Panc1 (cell line): ENCODE results near the gene L3MBTL2. TPM values are rescaled to one million over a fixed set of nuclear protein-coding genes. Genes with fewer than 3 reads are reported as not detected.

Experiments used
- ATAC-seq: fragments of 200-7000 bp; cut with Tn5 transposase; 2 replicates; pipeline ENCODE4 v1.9.1; 2020; ENCODE audit warnings: mild to moderate bottlenecking, moderate library complexity
- BruUV-seq: library from RNA; stranded (reverse); fragments of 400-500 nt; replicated peaks from 2 replicates; lab custom pipeline; 2021; lab: Mats Ljungman, UMichigan
- CTCF ChIA-PET: fragments of 300-600 bp; sonication (Branson Sonifier 250); formaldehyde crosslinking; loops from one replicate; lab custom pipeline; 2022; ENCODE audit warnings: antibody characterized with exemption; lab: Charles Lee
- POLR2A ChIA-PET: fragments of 300-600 bp; sonication (Branson Sonifier 250); formaldehyde crosslinking; loops from one replicate; lab custom pipeline; 2022; ENCODE audit warnings: antibody characterized with exemption; lab: Charles Lee
- DNase-seq: peaks from one replicate; pipeline ENCODE4 v3.0.0-alpha.2; 2010; ENCODE audit warnings: low read depth, low spot score
- H3K27ac ChIP-seq: 2 replicates; pipeline ENCODE4 v1.5.1; 2011; ENCODE audit warnings: mild to moderate bottlenecking, low read length, inconsistent platforms
- H3K27me3 ChIP-seq: fragments of 200-500 bp; sonication (Bioruptor generic); 2 replicates; pipeline ENCODE4 v1.6.0; 2014; ENCODE audit warnings: low read length, inconsistent platforms; ENCODE audit not compliant: control insufficient read depth, insufficient read depth
- H3K36me3 ChIP-seq: fragments of 200-500 bp; sonication (Bioruptor generic); 2 replicates; pipeline ENCODE4 v1.5.1; 2014; ENCODE audit warnings: inconsistent platforms, mild to moderate bottlenecking, low read length, moderate library complexity; ENCODE audit not compliant: control insufficient read depth, insufficient read depth
- H3K4me1 ChIP-seq: 2 replicates; pipeline ENCODE4 v1.5.1; 2011; ENCODE audit warnings: inconsistent platforms, mild to moderate bottlenecking, low read length, moderate library complexity; ENCODE audit not compliant: control insufficient read depth, insufficient read depth
- H3K4me3 ChIP-seq, 2 experiments: 2 replicates each; pipeline ENCODE4 v1.5.1; 2011 to 2012; ENCODE audit warnings: low read depth in 2 of 2, low read length in 2 of 2, mild to moderate bottlenecking in 2 of 2, inconsistent platforms in 1 of 2, moderate library complexity in 1 of 2
- H3K9me3 ChIP-seq: fragments of 200-500 bp; sonication (Bioruptor generic); 2 replicates; pipeline ENCODE4 v1.5.1; 2014; ENCODE audit warnings: low read depth, mild to moderate bottlenecking, inconsistent platforms, low read length, moderate library complexity; ENCODE audit not compliant: control insufficient read depth, insufficient read depth
- POLR2AphosphoS5 ChIP-seq: IDR thresholded peaks from 2 replicates; pipeline ENCODE4 v1.6.1; 2012; ENCODE audit warnings: mild to moderate bottlenecking, low read depth, low read length, moderate library complexity
- SIN3A ChIP-seq: IDR thresholded peaks from 2 replicates; pipeline ENCODE4 v1.6.1; 2012; ENCODE audit warnings: low read depth, mild to moderate bottlenecking, low read length, moderate library complexity, borderline replicate concordance; ENCODE audit not compliant: insufficient read depth
- TCF7L2 ChIP-seq: IDR thresholded peaks from 2 replicates; pipeline ENCODE4 v1.6.1; 2011; ENCODE audit warnings: mild to moderate bottlenecking, low read depth, low read length, inconsistent platforms
- in situ Hi-C: cut with HindIII; loops from 2 replicates; pipeline ENCODE4 v1.10.0; 2016; ENCODE audit warnings: low sequenced_read_pairs, low pct_unique_long_range_greater_than_20kb
- intact Hi-C: fragments of 100-400 bp; cut with micrococcal nuclease; formaldehyde crosslinking; loops from one replicate; pipeline ENCODE4 v1.10.0; 2022; ENCODE audit not compliant: unreplicated experiment
- total RNA-seq: library from RNA; stranded (reverse); gene quantifications from one replicate; pipeline ENCODE4 v1.2.1, GENCODE V29; 2021; ENCODE audit not compliant: unreplicated experiment
- TF ChIP-seq, protein P1 (sequence below): fragments of 450-650 bp; IDR thresholded peaks from 2 replicates; pipeline ENCODE4 v1.5.1; 2017; ENCODE audit warnings: mild to moderate bottlenecking
- TF ChIP-seq, protein P2 (sequence below), 2 experiments: IDR thresholded peaks; 2 replicates each; pipeline ENCODE4 v1.6.1; 2011 to 2012; ENCODE audit warnings: low read depth in 2 of 2, control low read depth in 1 of 2, low read length in 1 of 2, mild to moderate bottlenecking in 1 of 2, moderate library complexity in 1 of 2; ENCODE audit not compliant: insufficient read depth in 1 of 2

The L3MBTL2 gene
- total RNA-seq, 1 experiment from 2014 or later = 26.6 TPM

DNA sequence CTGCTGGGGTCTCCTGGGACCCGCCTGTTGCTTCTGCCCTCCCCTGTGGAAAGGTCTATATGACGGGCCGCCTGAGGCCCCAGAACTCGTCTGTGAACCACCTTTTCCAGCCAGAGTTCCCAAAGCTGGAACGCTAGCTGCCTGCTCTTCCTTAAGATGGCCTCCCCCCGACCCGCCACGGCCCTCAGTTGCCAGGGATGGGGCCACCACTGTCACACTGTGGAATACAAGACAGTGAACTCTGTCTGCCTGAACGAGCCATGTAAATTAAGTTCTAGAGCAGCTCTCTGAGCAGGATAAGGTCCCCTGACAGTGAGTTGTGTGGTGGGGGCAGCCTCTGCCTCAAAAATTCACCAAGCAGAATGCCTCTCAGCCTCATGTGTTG is 25.3 kb downstream of the L3MBTL2 start:
- Histone ChIP-seq H3K36me3 (no peaks in the 10 kb centered on the region), H3K9me3 (no peaks in the 10 kb centered on the region), H3K27me3 (no peaks in the 10 kb centered on the region), H3K4me1 (no peaks in the 10 kb centered on the region; the same call in 1 of the 2 replicates), H3K27ac (no peak overlapping the region), H3K4me3 (no peak overlapping the region)
- intact Hi-C loops (no loop called here), in situ Hi-C loops (no loop called here)
- CTCF ChIA-PET = no interaction called here
- no TSS peak for BruUV-seq
- POLR2A ChIA-PET = interaction anchor here (0.6 kb wide), 1 partner anchor 11 kb away, joined by 3 read pairs; no protein-coding TSS in a partner anchor
- TF ChIP-seq, protein P1, sequence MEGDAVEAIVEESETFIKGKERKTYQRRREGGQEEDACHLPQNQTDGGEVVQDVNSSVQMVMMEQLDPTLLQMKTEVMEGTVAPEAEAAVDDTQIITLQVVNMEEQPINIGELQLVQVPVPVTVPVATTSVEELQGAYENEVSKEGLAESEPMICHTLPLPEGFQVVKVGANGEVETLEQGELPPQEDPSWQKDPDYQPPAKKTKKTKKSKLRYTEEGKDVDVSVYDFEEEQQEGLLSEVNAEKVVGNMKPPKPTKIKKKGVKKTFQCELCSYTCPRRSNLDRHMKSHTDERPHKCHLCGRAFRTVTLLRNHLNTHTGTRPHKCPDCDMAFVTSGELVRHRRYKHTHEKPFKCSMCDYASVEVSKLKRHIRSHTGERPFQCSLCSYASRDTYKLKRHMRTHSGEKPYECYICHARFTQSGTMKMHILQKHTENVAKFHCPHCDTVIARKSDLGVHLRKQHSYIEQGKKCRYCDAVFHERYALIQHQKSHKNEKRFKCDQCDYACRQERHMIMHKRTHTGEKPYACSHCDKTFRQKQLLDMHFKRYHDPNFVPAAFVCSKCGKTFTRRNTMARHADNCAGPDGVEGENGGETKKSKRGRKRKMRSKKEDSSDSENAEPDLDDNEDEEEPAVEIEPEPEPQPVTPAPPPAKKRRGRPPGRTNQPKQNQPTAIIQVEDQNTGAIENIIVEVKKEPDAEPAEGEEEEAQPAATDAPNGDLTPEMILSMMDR = no peak
- TF ChIP-seq TCF7L2 = no peak
- TF ChIP-seq, protein P2, sequence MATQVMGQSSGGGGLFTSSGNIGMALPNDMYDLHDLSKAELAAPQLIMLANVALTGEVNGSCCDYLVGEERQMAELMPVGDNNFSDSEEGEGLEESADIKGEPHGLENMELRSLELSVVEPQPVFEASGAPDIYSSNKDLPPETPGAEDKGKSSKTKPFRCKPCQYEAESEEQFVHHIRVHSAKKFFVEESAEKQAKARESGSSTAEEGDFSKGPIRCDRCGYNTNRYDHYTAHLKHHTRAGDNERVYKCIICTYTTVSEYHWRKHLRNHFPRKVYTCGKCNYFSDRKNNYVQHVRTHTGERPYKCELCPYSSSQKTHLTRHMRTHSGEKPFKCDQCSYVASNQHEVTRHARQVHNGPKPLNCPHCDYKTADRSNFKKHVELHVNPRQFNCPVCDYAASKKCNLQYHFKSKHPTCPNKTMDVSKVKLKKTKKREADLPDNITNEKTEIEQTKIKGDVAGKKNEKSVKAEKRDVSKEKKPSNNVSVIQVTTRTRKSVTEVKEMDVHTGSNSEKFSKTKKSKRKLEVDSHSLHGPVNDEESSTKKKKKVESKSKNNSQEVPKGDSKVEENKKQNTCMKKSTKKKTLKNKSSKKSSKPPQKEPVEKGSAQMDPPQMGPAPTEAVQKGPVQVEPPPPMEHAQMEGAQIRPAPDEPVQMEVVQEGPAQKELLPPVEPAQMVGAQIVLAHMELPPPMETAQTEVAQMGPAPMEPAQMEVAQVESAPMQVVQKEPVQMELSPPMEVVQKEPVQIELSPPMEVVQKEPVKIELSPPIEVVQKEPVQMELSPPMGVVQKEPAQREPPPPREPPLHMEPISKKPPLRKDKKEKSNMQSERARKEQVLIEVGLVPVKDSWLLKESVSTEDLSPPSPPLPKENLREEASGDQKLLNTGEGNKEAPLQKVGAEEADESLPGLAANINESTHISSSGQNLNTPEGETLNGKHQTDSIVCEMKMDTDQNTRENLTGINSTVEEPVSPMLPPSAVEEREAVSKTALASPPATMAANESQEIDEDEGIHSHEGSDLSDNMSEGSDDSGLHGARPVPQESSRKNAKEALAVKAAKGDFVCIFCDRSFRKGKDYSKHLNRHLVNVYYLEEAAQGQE (IDR thresholded peaks at IDR 0.05; ENCODE audit: insufficient read depth in 1 of 2, low read depth in 2 of 2, low read length in 1 of 2) = no peak
- TF ChIP-seq SIN3A = no peak
- TF ChIP-seq POLR2AphosphoS5 = no peak
- DNase-seq (no peak), ATAC-seq (no peak)

DNA sequence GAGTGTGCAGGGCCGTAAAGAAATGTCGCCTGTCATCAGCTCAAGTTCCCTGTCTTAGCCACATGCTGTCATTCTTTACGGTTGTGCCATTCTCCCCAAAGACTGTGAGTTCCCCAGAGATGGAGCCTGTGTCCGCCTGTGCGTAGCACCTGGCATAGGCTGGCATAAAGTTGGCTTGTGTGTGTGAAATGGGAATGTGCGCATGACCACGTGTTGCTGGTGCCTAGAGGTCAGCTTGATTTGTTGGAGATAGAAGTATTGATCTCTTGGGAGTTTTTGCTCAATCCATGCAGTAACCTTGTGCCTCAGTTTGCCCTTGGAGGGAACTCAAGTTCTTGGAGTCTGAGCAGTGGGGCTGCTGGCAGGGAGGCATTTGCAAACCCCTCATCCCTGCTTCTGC is 26.3 kb downstream of the L3MBTL2 start:
- POLR2A ChIA-PET = no interaction called here
- DNase-seq = no peak
- no peaks in the 10 kb centered on the region for H3K9me3 ChIP-seq
- ATAC-seq = no peak
- no peak overlapping the region for H3K4me3 ChIP-seq
- in situ Hi-C loops (no loop called here), intact Hi-C loops (no loop called here)
- H3K4me1 ChIP-seq = no peaks in the 10 kb centered on the region; the same call in 1 of the 2 replicates
- H3K36me3 ChIP-seq = no peaks in the 10 kb centered on the region
- TF ChIP-seq POLR2AphosphoS5 = no peak
- TF ChIP-seq, protein P2 (IDR thresholded peaks at IDR 0.05; ENCODE audit: insufficient read depth in 1 of 2, low read depth in 2 of 2, low read length in 1 of 2) = no peak
- no peak for TF ChIP-seq SIN3A
- TF ChIP-seq, protein P1 = no peak
- TF ChIP-seq TCF7L2 = no peak
- H3K27me3 ChIP-seq = no peaks in the 10 kb centered on the region
- H3K27ac ChIP-seq = no peak overlapping the region
- BruUV-seq = no TSS peak
- CTCF ChIA-PET = no interaction called here
